ENCODE measurements around the gene FA2H. TPM values are rescaled to one million over a fixed set of nuclear protein-coding genes. Genes with fewer than 3 reads are reported as not detected.
"Not testable (repeated sequence)": the region's sequence is repeated elsewhere in the genome, so short reads cannot be mapped to it uniquely, and the experiment has no call there.

The FA2H gene
- total RNA-seq, 1 donor from 2014 or later = 0.34 TPM

- intact Hi-C loops (cut with micrococcal nuclease) = no loop called here
These were observed 3.6 kb downstream of the FA2H start for GRCh38 chr16:74770831-74771526.

GRCh38 chr16:74769586-74770190, 4.9 kb downstream of the FA2H start:
- intact Hi-C loops (cut with micrococcal nuclease) = no loop called here

- intact Hi-C loops (cut with micrococcal nuclease) = no loop called here
These were observed 6.4 kb downstream of the FA2H start for GRCh38 chr16:74768239-74768638.

GRCh38 chr16:74767749-74768148, 6.9 kb downstream of the FA2H start:
- intact Hi-C loops (cut with micrococcal nuclease) = no loop called here

- intact Hi-C loops (cut with micrococcal nuclease) = no loop called here
These were observed 7.9 kb downstream of the FA2H start for GRCh38 chr16:74766729-74767128.

- intact Hi-C loops (cut with micrococcal nuclease) = not testable (repeated sequence)
These were observed 10.4 kb downstream of the FA2H start for GRCh38 chr16:74764184-74764583.

- intact Hi-C loops (cut with micrococcal nuclease) = no loop called here
These were observed 13.0 kb downstream of the FA2H start for GRCh38 chr16:74761665-74762064.

- intact Hi-C loops (cut with micrococcal nuclease) = no loop called here
These were observed 14.4 kb downstream of the FA2H start for GRCh38 chr16:74760007-74760767.

GRCh38 chr16:74759564-74759963, 15.1 kb downstream of the FA2H start:
- intact Hi-C loops (cut with micrococcal nuclease) = no loop called here

- intact Hi-C loops (cut with micrococcal nuclease) = no loop called here
These were observed 15.8 kb downstream of the FA2H start for GRCh38 chr16:74758801-74759200.

- intact Hi-C loops (cut with micrococcal nuclease) = no loop called here
These were observed 17.3 kb downstream of the FA2H start for GRCh38 chr16:74757349-74757748.

GRCh38 chr16:74756203-74756602, 18.4 kb downstream of the FA2H start:
- intact Hi-C loops (cut with micrococcal nuclease) = no loop called here

- intact Hi-C loops (cut with micrococcal nuclease) = no loop called here
These were observed 21.4 kb downstream of the FA2H start for GRCh38 chr16:74753180-74753579.

- intact Hi-C loops (cut with micrococcal nuclease) = no loop called here
These were observed 21.9 kb downstream of the FA2H start for GRCh38 chr16:74752756-74753155.

- intact Hi-C loops (cut with micrococcal nuclease) = no loop called here
These were observed 22.4 kb downstream of the FA2H start for GRCh38 chr16:74752258-74752657.

GRCh38 chr16:74751658-74752057, 23.0 kb downstream of the FA2H start:
- intact Hi-C loops (cut with micrococcal nuclease) = no loop called here

GRCh38 chr16:74749291-74750055, 25.1 kb downstream of the FA2H start:
- intact Hi-C loops (cut with micrococcal nuclease) = no loop called here

GRCh38 chr16:74748616-74749026, 26.0 kb downstream of the FA2H start:
- intact Hi-C loops (cut with micrococcal nuclease) = no loop called here

- intact Hi-C loops (cut with micrococcal nuclease) = no loop called here
These were observed 26.7 kb downstream of the FA2H start for GRCh38 chr16:74747716-74748615.

- intact Hi-C loops (cut with micrococcal nuclease) = no loop called here
These were observed 28.7 kb downstream of the FA2H start for GRCh38 chr16:74745926-74746325.

Measured in T-helper 2 cell treated with Interferon-gamma antibody and Interleukin-4, amounts not matched to agents 100 ng/mL and 5 ng/mL, for 36 hours (primary cell).